ENCODE results near the gene ZBTB43.

ZBTB43 gene

GRCh38 chr9:126885131-126885641 is 80.3 kb downstream of the ZBTB43 start:
- TF ChIP-seq REST (IDR thresholded peaks at IDR 0.05; ENCODE audit: low read depth) (no peak), RAD21 (IDR thresholded peaks at IDR 0.05; ENCODE audit: low read depth) (no peak), USF1 (IDR thresholded peaks at IDR 0.05) (no peak), EGR1 (IDR thresholded peaks at IDR 0.05) (no peak), TCF12 (IDR thresholded peaks at IDR 0.05; ENCODE audit: low read depth) (no peak), TEAD4 (IDR thresholded peaks at IDR 0.05) (no peak), FOXM1 (IDR thresholded peaks at IDR 0.05; ENCODE audit: borderline replicate concordance, low read depth) (no peak), NFIC (IDR thresholded peaks at IDR 0.05) (no peak), ZBTB7A (IDR thresholded peaks at IDR 0.05; ENCODE audit: low read depth) (no peak), EP300 (IDR thresholded peaks at IDR 0.05; ENCODE audit: borderline replicate concordance) (no peak), YY1 (IDR thresholded peaks at IDR 0.05; ENCODE audit: low read depth) (no peak), MAX (IDR thresholded peaks at IDR 0.05) (no peak), CEBPB (IDR thresholded peaks at IDR 0.05) (no peak), CREB1 (IDR thresholded peaks at IDR 0.05; ENCODE audit: low read depth) (no peak), TAF1 (IDR thresholded peaks at IDR 0.05; ENCODE audit: low read depth) (no peak)

- TF ChIP-seq TEAD4 (IDR thresholded peaks at IDR 0.05) (no peak), MAX (IDR thresholded peaks at IDR 0.05) (no peak), YY1 (IDR thresholded peaks at IDR 0.05; ENCODE audit: low read depth) (no peak), EP300 (IDR thresholded peaks at IDR 0.05; ENCODE audit: borderline replicate concordance) (no peak), REST (IDR thresholded peaks at IDR 0.05; ENCODE audit: low read depth) (no peak), RAD21 (IDR thresholded peaks at IDR 0.05; ENCODE audit: low read depth) (no peak), EGR1 (IDR thresholded peaks at IDR 0.05) (no peak), ZBTB7A (IDR thresholded peaks at IDR 0.05; ENCODE audit: low read depth) (no peak)
These were observed 81.4 kb downstream of the ZBTB43 start for GRCh38 chr9:126886034-126886822.

- TF ChIP-seq RAD21 (IDR thresholded peaks at IDR 0.05; ENCODE audit: low read depth) = no peak
These were observed 82.1 kb downstream of the ZBTB43 start for GRCh38 chr9:126886897-126887296.
